B cell (primary cell): Measurements from ENCODE around the gene ORC4. TPM values are rescaled to one million over a fixed set of nuclear protein-coding genes. Genes with fewer than 3 reads are reported as not detected.
"Not testable (repeated sequence)": the region's sequence is repeated elsewhere in the genome, so short reads cannot be mapped to it uniquely, and the experiment has no call there.

Experiments used
- ATAC-seq: fragments of 200-7000 bp; cut with Tn5 transposase; one replicate; pipeline ENCODE4 v1.10.0; 2021; ENCODE audit warnings: low read depth, mild to moderate bottlenecking, moderate number of reproducible peaks, moderate library complexity
- CTCF ChIA-PET: fragments of 350-600 bp; sonication (Branson Sonifier 250); formaldehyde crosslinking; loops from one replicate; lab custom pipeline; 2021; ENCODE audit warnings: antibody characterized with exemption, inconsistent platforms; lab: Charles Lee
- POLR2A ChIA-PET: fragments of 350-600 bp; sonication (Branson Sonifier 250); formaldehyde crosslinking; loops from one replicate; lab custom pipeline; 2021; ENCODE audit warnings: antibody characterized with exemption; lab: Charles Lee
- DNase-seq: peaks from one replicate; pipeline ENCODE4 v3.0.0; 2013
- H2AFZ ChIP-seq: 2 replicates; pipeline ENCODE4 v1.6.1; 2012; ENCODE audit warnings: mild to moderate bottlenecking, low read depth, low read length; ENCODE audit not compliant: insufficient read depth, poor library complexity, severe bottlenecking
- H3K27ac ChIP-seq, 2 donors: 1 replicate in 1 of 2; 2 replicates in 1 of 2; pipeline ENCODE4 v1.5.1; 2012 to 2013; ENCODE audit warnings: low read length in 2 of 2, mild to moderate bottlenecking in 2 of 2, moderate library complexity in 1 of 2
- H3K27me3 ChIP-seq, 4 experiments: fragments of 200-600 bp in 1 of 4; sonication (generic) in 1 of 4; replicated peaks in 1 of 4; 1 replicate in 2 of 4; 2 replicates in 2 of 4; pipeline versions ENCODE4 v1.6.1 to v1.7.0; 2013 to 2016; ENCODE audit warnings: low read length in 3 of 4, mild to moderate bottlenecking in 2 of 4, mixed read lengths in 1 of 4, moderate library complexity in 1 of 4; ENCODE audit not compliant: insufficient read depth in 4 of 4, control insufficient read depth in 3 of 4; ENCODE audit errors: control extremely low read depth in 1 of 4
- H3K36me3 ChIP-seq, 2 experiments: replicated peaks in 1 of 2; 1 replicate in 1 of 2; 2 replicates in 1 of 2; pipeline versions ENCODE4 v1.6.1 to v1.7.1; 2013; ENCODE audit warnings: low read length in 1 of 2; ENCODE audit not compliant: insufficient read depth in 2 of 2, control insufficient read depth in 1 of 2; ENCODE audit errors: control extremely low read depth in 1 of 2, extremely low read depth in 1 of 2
- H3K4me1 ChIP-seq, 2 donors: fragments of 200-600 bp in 1 of 2; sonication (generic) in 1 of 2; 1 replicate in 1 of 2; 2 replicates in 1 of 2; pipeline versions ENCODE4 v1.5.1 to v1.6.1; 2013 to 2017; ENCODE audit warnings: low read length in 2 of 2; ENCODE audit not compliant: control insufficient read depth in 2 of 2, insufficient read depth in 2 of 2
- H3K4me2 ChIP-seq: replicated peaks from 2 replicates; pipeline ENCODE3; 2012; ENCODE audit warnings: mild to moderate bottlenecking, low read depth, low read length; ENCODE audit not compliant: poor library complexity, severe bottlenecking
- H3K4me3 ChIP-seq, 5 experiments: fragments of 200-600 bp in 1 of 5; sonication (generic) in 1 of 5; 1 replicate in 3 of 5; 2 replicates in 2 of 5; pipeline versions ENCODE4 v1.5.1 to v1.7.0; 2011 to 2016; ENCODE audit warnings: low read length in 4 of 5, mild to moderate bottlenecking in 4 of 5, low read depth in 2 of 5, control low read depth in 1 of 5, moderate library complexity in 1 of 5; ENCODE audit not compliant: insufficient read depth in 1 of 5; ENCODE audit errors: control extremely low read depth in 1 of 5, extremely low read depth in 1 of 5
- H3K79me2 ChIP-seq: fragments of 200-600 bp; sonication (generic); one replicate; pipeline ENCODE4 v1.6.0; 2016; ENCODE audit warnings: low read length; ENCODE audit not compliant: control insufficient read depth, insufficient read depth
- H3K9ac ChIP-seq: fragments of 200-600 bp; sonication (generic); 2 replicates; pipeline ENCODE4 v1.6.1; 2017; ENCODE audit warnings: mild to moderate bottlenecking, low read length, moderate library complexity
- H3K9me3 ChIP-seq, 3 donors: one replicate each; pipeline versions ENCODE4 v1.6.1 to v1.7.1; 2013; ENCODE audit warnings: low read length in 2 of 3; ENCODE audit not compliant: control insufficient read depth in 2 of 3, insufficient read depth in 1 of 3; ENCODE audit errors: control extremely low read depth in 1 of 3
- H4K20me1 ChIP-seq: 2 replicates; pipeline ENCODE4 v1.6.0; 2012; ENCODE audit warnings: mild to moderate bottlenecking, low read length; ENCODE audit not compliant: insufficient read depth, control insufficient read depth, poor library complexity, severe bottlenecking
- H3K27ac Mint-ChIP-seq: one replicate; pipeline ENCODE4 v1.8.0; 2021; ENCODE audit warnings: mixed read lengths
- H3K27me3 Mint-ChIP-seq: one replicate; pipeline ENCODE4 v1.8.0; 2021; ENCODE audit warnings: mixed read lengths
- H3K4me1 Mint-ChIP-seq: one replicate; pipeline ENCODE4 v1.8.0; 2021; ENCODE audit warnings: mixed read lengths
- H3K4me3 Mint-ChIP-seq: one replicate; pipeline ENCODE4 v1.8.0; 2021; ENCODE audit warnings: mixed read lengths
- H3K9me3 Mint-ChIP-seq: one replicate; pipeline ENCODE4 v1.8.0; 2022; ENCODE audit warnings: mixed read lengths; ENCODE audit not compliant: insufficient read depth
- CTCF ChIP-seq: fragments of 200-600 bp; IDR thresholded peaks from one replicate; pipeline ENCODE4 v1.8.0; 2022; ENCODE audit warnings: antibody characterized with exemption, mild to moderate bottlenecking
- EZH2 ChIP-seq: IDR thresholded peaks from 2 replicates; pipeline ENCODE4 v1.6.1; 2012; ENCODE audit warnings: borderline replicate concordance, low read depth, mild to moderate bottlenecking, moderate library complexity, low read length; ENCODE audit not compliant: insufficient read depth, poor library complexity, severe bottlenecking
- WGBS: methylation state at CpG from one replicate; pipeline ENCODE4 v1.1.5; 2013; ENCODE audit warnings: missing lambda C conversion rate; ENCODE audit not compliant: insufficient coverage; 5-methylcytosine and 5-hydroxymethylcytosine counted together
- intact Hi-C: fragments of 100-400 bp; cut with micrococcal nuclease; formaldehyde crosslinking; loops from one replicate; pipeline ENCODE4 v1.10.0; 2022
- polyA plus RNA-seq: library from polyadenylated mRNA; depleted of rRNA; stranded (reverse); fragments of >200 nt; gene quantifications from 2 replicates; pipeline ENCODE4 v1.2.3, GENCODE V29; 2012
- total RNA-seq, 2 donors: library from RNA; stranded (reverse); fragments of 120-200 nt in 1 of 2; gene quantifications; 1 replicate in 1 of 2; 2 replicates in 1 of 2; pipeline versions ENCODE4 v1.2.3 to v1.2.4, GENCODE V29; 2013 to 2022

The ORC4 gene
- total and polyA plus RNA-seq, 2 donors (not counting 1 experiment from before 2014, with no cell fraction given): 31.5 to 48.9 TPM

- WGBS: 96% methylated on average over 4 of the region's 6 CpGs
- peaks cover under 1 to 2% of the 10 kb centered on the region in 2 experiments for H3K36me3 ChIP-seq
- peaks cover 7% of the 10 kb centered on the region for H3K9me3 Mint-ChIP-seq
- H3K27ac Mint-ChIP-seq: no peak overlapping the region
- H3K4me1 ChIP-seq: no peaks in the 10 kb centered on the region
- H3K4me3 Mint-ChIP-seq: no peak overlapping the region
- POLR2A ChIA-PET: no interaction called here
- no peaks in the 10 kb centered on the region for H3K27me3 ChIP-seq
- intact Hi-C loops: no loop called here
- H2AFZ ChIP-seq: no peak overlapping the region
- ATAC-seq (no peak), DNase-seq (no peak)
- H3K27ac ChIP-seq: no peak overlapping the region
- no peak overlapping the region for H3K4me2 ChIP-seq
- peaks cover 78% of the 10 kb centered on the region for H3K79me2 ChIP-seq
- H4K20me1 ChIP-seq: peaks cover 52% of the 10 kb centered on the region
- peaks cover 0 to 1% (median 0%) of the 10 kb centered on the region in 3 donors for H3K9me3 ChIP-seq
- no peak for TF ChIP-seq EZH2
- no peak for TF ChIP-seq CTCF
- no peaks in the 10 kb centered on the region for H3K27me3 Mint-ChIP-seq
- H3K4me3 ChIP-seq: no peak overlapping the region
- peaks cover 36% of the 10 kb centered on the region for H3K4me1 Mint-ChIP-seq
- CTCF ChIA-PET: interaction anchor here (0.8 to 1.2 kb wide), 2 partner anchors 13 to 504 kb away, joined by 3 read pairs; no protein-coding TSS in a partner anchor
- H3K9ac ChIP-seq: no peak overlapping the region
Measured at GRCh38 chr2:148006249-148007007, 14.1 kb downstream of the ORC4 start.

GRCh38 chr2:148002420-148002819, 18.1 kb downstream of the ORC4 start:
- POLR2A ChIA-PET, H3K27me3 Mint-ChIP-seq, H3K9ac ChIP-seq, intact Hi-C loops, ATAC-seq, H3K27me3 ChIP-seq, DNase-seq, H2AFZ ChIP-seq, H3K4me1 ChIP-seq, H3K27ac Mint-ChIP-seq, H3K9me3 Mint-ChIP-seq, H3K4me2 ChIP-seq, H3K27ac ChIP-seq, CTCF ChIA-PET, H3K4me3 ChIP-seq, H3K9me3 ChIP-seq, H3K36me3 ChIP-seq, H3K4me3 Mint-ChIP-seq: not testable (repeated sequence)
- peaks cover 27% of the 10 kb centered on the region for H3K4me1 Mint-ChIP-seq
- peaks cover 61% of the 10 kb centered on the region for H4K20me1 ChIP-seq
- H3K79me2 ChIP-seq: peaks cover 52% of the 10 kb centered on the region
